PFSK-1 (cell line): ENCODE results near the gene IGLL5. TPM values are rescaled to one million over a fixed set of nuclear protein-coding genes. Genes with fewer than 3 reads are reported as not detected.

Source experiments
- FOXP2 ChIP-seq: optimal IDR thresholded peaks from 2 replicates; pipeline ENCODE3; 2011; ENCODE audit warnings: borderline replicate concordance, control low read depth, inconsistent platforms; ENCODE audit not compliant: insufficient read depth; ENCODE audit errors: extremely low read length, extremely low read depth
- POLR2AphosphoS5 ChIP-seq: IDR thresholded peaks from 2 replicates; pipeline ENCODE4 v1.6.1; 2012; ENCODE audit warnings: low read depth, mild to moderate bottlenecking, control low read depth, low read length, moderate library complexity
- SIN3A ChIP-seq: IDR thresholded peaks from 2 replicates; pipeline ENCODE4 v1.6.1; 2012; ENCODE audit warnings: mild to moderate bottlenecking, low read length, moderate library complexity, borderline replicate concordance; ENCODE audit not compliant: insufficient read depth
- TAF1 ChIP-seq: IDR thresholded peaks from 2 replicates; pipeline ENCODE4 v1.6.1; 2012; ENCODE audit warnings: low read length, control low read depth, borderline replicate concordance; ENCODE audit not compliant: insufficient read depth
- polyA plus RNA-seq: library from polyadenylated mRNA; unstranded; fragments of >200 nt; gene quantifications from one replicate; pipeline ENCODE4 v1.2.1, GENCODE V29; 2012; ENCODE audit warnings: low read depth, missing spikeins; ENCODE audit not compliant: insufficient read length
- TF ChIP-seq, protein P1 (sequence below), 2 experiments: IDR thresholded peaks; 2 replicates each; pipeline versions ENCODE4 v1.6.1 to v1.8.0; 2011 to 2012; ENCODE audit warnings: low read depth in 2 of 2, low read length in 2 of 2, control low read depth in 1 of 2, inconsistent platforms in 1 of 2, mild to moderate bottlenecking in 1 of 2, moderate library complexity in 1 of 2; ENCODE audit not compliant: insufficient read depth in 1 of 2

The IGLL5 gene
- not detected for polyA plus RNA-seq

DNA sequence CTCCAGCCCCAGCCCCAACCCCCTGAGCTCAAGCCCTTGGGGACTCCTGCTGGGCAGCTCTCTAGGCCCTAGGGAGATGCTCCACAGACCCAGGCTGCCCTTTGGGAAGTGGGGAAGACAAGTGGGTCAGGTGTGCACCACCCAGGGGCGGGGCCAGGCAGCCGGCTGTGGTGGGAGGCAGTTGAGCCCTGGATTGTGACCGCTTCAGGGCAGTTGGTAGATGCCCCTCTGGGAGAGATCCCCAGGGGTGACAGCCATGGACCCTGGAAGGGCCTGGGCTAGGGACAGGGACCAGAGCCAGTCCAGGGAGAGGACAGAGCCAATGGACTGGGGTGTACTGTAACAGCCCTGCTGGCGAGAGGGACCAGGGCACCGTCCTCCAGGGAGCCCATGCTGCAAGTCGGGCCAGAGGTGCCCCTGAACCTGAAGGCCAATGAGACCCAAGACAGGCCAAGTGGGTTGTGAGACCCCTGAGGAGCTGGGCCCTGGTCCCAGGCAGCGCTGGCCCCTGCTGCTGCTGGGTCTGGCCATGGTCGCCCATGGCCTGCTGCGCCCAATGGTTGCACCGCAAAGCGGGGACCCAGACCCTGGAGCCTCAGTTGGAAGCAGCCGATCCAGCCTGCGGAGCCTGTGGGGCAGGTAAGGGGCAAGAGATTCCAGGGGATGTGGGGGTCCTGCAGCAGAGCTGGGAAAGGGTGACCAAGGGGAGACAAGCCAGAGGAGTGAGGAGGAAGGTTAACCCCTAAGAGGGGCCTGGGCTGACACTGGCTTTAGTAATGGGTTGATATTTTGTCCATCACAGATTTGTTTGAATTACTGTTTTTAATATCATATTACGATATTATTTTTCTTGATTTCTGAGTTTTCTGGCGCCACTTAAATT lies at the start of gene IGLL5:
IGLL5 (plus strand) TSS at position 196 of the 883 bp plus-strand sequence; CDS start at position 434, 238 bp downstream.
- TF ChIP-seq TAF1 = no peak
- no peak for TF ChIP-seq FOXP2

DNA sequence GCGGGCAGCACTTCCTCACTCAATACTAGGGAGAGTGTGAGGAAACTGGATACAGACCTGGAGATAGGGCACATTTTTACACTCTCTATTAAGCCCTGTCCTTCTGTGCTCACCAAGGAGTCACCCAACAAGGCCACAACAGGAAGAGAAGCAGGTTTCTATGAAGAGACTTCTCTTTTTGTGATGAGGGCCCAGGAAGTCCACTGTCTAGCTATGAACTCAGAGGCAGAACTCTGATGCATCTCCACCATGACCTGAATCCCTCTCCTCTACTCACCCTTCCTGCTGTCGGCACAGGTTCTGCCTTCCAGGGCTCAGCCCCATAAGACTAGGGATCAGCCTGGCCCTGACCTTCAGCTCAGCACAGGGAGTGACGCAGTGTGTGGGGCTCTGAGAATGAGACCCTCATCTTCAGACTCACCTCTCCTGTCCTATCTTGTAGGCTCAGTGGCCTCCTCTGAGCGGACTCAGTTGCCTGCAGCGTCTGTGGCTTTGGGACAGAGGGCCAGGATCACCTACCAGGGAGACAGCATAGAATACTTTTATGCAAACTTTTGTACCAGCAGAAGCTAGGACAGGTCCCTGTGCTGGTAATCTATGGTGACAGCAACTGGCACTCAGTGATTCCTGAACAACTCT lies 49.3 kb upstream of the IGLL5 start:
- TF ChIP-seq TAF1 (no peak), POLR2AphosphoS5 (no peak), SIN3A (no peak), FOXP2 (no peak)
- TF ChIP-seq, protein P1, sequence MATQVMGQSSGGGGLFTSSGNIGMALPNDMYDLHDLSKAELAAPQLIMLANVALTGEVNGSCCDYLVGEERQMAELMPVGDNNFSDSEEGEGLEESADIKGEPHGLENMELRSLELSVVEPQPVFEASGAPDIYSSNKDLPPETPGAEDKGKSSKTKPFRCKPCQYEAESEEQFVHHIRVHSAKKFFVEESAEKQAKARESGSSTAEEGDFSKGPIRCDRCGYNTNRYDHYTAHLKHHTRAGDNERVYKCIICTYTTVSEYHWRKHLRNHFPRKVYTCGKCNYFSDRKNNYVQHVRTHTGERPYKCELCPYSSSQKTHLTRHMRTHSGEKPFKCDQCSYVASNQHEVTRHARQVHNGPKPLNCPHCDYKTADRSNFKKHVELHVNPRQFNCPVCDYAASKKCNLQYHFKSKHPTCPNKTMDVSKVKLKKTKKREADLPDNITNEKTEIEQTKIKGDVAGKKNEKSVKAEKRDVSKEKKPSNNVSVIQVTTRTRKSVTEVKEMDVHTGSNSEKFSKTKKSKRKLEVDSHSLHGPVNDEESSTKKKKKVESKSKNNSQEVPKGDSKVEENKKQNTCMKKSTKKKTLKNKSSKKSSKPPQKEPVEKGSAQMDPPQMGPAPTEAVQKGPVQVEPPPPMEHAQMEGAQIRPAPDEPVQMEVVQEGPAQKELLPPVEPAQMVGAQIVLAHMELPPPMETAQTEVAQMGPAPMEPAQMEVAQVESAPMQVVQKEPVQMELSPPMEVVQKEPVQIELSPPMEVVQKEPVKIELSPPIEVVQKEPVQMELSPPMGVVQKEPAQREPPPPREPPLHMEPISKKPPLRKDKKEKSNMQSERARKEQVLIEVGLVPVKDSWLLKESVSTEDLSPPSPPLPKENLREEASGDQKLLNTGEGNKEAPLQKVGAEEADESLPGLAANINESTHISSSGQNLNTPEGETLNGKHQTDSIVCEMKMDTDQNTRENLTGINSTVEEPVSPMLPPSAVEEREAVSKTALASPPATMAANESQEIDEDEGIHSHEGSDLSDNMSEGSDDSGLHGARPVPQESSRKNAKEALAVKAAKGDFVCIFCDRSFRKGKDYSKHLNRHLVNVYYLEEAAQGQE (IDR thresholded peaks at IDR 0.05; ENCODE audit: insufficient read depth in 1 of 2, low read depth in 2 of 2, low read length in 2 of 2) = no peak

DNA sequence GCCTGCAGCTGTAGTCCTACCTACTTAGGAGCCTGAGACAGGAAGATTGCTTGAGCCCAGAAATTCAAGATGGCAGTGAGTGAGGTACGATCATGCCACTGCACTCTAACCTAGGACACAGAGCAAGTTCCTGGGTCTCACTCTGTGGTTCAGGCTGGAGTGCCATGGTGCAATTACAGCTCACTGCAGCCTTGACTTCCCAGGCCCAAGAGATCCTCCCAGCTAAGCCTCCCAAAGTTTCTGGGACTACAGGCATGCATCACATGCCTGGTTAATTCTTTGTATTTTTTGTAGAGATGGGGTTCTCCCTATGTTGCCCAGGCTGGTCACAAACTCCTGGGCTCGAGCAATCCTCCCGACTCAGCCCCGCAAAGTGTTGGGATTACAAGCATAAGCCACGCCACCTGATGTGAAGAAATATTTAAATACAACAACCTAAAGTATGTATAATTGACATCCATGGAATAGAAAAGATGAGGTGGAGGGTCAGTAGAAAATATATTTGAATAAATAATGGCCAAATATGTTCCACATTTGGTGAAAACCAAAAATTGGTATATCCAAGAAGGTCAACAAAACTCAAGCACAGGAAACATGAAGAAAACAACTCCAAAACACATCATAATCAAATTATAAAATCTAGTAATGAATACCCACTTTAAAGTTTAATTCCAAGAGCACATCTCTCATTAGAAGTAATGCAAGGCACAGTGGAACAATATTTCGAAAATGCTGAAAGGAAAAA lies 47.9 kb upstream of the IGLL5 start:
- TF ChIP-seq, protein P1 (IDR thresholded peaks at IDR 0.05; ENCODE audit: insufficient read depth in 1 of 2, low read depth in 2 of 2, low read length in 2 of 2) = no peak
- TF ChIP-seq POLR2AphosphoS5 = no peak
- no peak for TF ChIP-seq SIN3A
- TF ChIP-seq FOXP2 = no peak
- no peak for TF ChIP-seq TAF1

DNA sequence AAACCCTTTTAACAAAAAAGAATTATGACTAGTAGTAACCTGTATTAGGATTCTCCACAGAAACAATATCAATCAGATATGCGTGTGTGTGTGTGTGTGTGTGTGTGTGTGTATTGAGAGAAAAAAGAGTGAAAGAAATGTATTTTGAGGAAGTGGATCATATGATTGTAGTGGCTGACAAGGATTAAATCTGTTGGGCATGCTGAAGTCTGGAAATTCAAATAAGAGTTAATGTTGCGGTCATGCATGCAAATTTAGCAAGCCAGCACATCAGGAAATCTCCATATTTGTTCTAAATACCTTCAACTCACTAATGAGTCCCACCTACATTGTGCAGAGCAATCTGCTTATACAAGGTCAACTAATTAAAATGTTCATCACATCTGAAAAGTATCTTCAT lies 46.8 kb upstream of the IGLL5 start:
- TF ChIP-seq SIN3A = no peak
- TF ChIP-seq FOXP2 = no peak
- TF ChIP-seq, protein P1 (IDR thresholded peaks at IDR 0.05; ENCODE audit: insufficient read depth in 1 of 2, low read depth in 2 of 2, low read length in 2 of 2) = no peak
- no peak for TF ChIP-seq POLR2AphosphoS5
- TF ChIP-seq TAF1 = no peak

DNA sequence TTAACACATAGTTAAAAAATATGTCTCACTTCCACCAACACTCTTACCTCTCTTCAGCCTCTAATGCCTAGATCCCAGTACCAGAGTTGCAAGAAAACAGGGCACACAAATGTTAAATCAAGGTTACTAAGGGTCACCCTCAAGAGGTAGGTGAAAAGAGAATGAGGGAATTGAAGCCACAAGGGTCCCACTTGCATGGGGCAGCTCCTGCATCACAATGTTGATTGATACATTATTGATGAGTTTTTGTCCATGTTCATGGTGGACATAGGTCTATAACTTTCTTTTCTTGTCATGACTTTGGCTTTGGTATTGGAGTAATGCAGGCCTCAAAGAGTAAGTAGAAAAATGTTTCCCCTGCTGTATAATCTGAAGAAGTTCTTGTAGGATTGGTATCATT lies 46.0 kb upstream of the IGLL5 start:
- TF ChIP-seq, protein P1 (IDR thresholded peaks at IDR 0.05; ENCODE audit: insufficient read depth in 1 of 2, low read depth in 2 of 2, low read length in 2 of 2) = no peak
- no peak for TF ChIP-seq SIN3A
- TF ChIP-seq POLR2AphosphoS5 = no peak
- TF ChIP-seq TAF1 = no peak
- no peak for TF ChIP-seq FOXP2
